KG1 (cell line): ENCODE results near the gene PXDN.
"Not testable (repeated sequence)": the region's sequence is repeated elsewhere in the genome, so short reads cannot be mapped to it uniquely, and the experiment has no call there.

Experiments used
- DNase-seq: peaks from one replicate; lab custom pipeline; 2025; lab: John Stamatoyannopoulos, UW

PXDN gene, protein sequence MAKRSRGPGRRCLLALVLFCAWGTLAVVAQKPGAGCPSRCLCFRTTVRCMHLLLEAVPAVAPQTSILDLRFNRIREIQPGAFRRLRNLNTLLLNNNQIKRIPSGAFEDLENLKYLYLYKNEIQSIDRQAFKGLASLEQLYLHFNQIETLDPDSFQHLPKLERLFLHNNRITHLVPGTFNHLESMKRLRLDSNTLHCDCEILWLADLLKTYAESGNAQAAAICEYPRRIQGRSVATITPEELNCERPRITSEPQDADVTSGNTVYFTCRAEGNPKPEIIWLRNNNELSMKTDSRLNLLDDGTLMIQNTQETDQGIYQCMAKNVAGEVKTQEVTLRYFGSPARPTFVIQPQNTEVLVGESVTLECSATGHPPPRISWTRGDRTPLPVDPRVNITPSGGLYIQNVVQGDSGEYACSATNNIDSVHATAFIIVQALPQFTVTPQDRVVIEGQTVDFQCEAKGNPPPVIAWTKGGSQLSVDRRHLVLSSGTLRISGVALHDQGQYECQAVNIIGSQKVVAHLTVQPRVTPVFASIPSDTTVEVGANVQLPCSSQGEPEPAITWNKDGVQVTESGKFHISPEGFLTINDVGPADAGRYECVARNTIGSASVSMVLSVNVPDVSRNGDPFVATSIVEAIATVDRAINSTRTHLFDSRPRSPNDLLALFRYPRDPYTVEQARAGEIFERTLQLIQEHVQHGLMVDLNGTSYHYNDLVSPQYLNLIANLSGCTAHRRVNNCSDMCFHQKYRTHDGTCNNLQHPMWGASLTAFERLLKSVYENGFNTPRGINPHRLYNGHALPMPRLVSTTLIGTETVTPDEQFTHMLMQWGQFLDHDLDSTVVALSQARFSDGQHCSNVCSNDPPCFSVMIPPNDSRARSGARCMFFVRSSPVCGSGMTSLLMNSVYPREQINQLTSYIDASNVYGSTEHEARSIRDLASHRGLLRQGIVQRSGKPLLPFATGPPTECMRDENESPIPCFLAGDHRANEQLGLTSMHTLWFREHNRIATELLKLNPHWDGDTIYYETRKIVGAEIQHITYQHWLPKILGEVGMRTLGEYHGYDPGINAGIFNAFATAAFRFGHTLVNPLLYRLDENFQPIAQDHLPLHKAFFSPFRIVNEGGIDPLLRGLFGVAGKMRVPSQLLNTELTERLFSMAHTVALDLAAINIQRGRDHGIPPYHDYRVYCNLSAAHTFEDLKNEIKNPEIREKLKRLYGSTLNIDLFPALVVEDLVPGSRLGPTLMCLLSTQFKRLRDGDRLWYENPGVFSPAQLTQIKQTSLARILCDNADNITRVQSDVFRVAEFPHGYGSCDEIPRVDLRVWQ (N-terminal part only)

DNA sequence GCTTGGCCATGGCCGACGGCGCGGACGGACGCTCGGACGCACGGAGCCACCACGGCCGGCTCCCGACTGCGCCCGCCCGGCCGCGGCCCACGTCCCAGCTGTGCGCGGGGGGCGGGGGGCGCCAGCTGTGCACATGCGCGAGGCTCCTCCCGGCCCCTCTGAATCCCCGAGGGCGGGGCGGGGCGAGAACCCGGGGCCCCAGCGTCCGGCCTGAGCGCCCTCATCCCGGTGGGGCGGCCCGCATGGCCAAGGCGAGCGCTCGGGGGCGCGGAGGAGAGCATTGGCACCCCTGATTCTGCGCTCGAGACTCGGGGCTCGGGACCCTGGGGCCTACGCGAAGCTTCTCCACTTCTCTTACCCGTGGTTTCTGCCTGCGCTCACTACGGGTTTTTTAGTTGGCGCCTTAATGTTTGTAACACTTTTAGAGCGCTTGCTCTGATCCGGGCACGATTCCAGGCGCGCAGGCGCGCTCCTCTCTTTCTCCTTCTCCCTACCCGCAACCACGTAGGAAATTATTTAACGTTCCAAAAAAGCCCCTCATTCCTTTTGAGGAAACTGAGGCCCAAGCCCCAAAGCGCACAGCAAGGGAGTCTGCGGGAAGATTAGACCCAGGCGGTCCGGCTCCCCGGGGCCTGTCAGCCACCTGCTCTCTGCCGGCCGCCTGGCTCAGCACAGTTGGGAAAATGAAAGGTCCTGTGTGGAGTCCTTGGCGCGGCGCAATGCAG lies at the start of gene PXDN:
PXDN (minus strand) TSS at position 70 of the 725 bp plus-strand sequence; CDS start at position 10, 60 bp downstream.
- no peak for DNase-seq

DNA sequence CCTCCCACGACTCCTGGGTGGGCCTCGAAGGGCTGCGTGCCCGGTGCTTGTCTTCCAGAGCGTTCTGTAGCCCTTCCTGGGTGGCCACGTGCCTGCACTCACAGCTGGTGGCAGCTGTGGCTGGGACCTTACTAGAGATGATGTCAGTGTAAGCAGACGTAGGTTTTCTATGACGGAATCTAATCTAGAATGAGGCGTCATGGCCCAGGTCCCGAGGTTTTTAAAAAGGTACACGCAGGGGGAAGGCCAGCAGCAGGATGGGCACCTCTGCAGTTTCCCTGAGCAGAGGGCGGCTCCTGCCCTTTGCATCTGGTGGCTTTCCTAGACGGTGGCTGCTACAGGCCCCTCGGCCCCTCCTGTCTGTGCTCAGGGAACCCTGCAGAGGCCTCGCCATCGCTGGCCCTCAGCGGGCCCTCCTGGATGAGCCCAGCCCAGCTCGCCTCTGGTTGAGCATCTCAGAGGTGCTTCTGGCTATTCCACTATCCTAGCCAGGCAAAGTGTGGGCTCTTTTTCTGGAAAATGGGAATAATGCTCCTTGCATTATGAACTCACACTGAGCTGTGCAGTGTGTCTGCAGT lies 49.6 kb upstream of the PXDN start:
- DNase-seq, result no peak

DNA sequence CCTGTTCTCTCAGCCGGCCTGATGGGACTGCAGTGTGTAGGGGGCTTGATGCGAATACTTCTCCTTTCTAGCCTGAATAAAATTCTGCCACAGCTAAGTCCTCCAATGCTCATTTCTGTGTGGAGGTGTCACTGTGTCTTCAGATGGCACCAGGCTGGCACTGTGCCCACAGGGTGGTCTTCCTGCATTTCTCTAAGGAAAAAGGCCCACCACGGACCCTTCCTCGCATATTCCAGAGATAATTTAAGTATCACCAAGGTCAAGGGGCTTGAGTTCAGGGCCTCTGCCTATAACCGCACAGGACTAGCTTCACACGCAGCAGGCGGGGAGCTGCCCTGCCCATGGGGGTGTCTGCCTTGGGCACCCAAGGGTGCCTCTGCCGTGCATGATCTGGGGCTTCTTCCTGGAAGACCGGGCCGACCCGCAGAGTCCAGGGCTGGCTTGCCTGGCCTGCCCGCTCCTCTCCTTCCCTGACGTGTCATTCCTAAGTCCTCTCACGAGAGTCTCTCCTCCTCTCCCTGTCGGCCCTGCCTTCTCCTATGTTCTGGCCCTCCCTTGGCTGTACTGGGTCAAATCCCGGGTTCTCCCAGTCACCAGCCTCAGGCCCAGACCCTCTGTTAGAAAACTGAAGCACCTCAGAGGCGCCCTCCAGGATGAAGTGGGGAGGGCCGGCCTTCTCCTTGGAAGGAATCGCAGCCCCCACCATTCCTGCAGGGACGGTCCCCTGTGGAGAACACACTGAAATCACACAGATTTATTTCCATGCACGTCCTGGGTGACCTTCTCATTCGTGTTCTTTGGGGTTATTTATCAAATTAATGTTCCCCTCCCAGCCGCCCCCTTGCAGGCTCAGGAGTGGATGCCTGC lies 48.9 kb upstream of the PXDN start:
- no peak for DNase-seq

DNA sequence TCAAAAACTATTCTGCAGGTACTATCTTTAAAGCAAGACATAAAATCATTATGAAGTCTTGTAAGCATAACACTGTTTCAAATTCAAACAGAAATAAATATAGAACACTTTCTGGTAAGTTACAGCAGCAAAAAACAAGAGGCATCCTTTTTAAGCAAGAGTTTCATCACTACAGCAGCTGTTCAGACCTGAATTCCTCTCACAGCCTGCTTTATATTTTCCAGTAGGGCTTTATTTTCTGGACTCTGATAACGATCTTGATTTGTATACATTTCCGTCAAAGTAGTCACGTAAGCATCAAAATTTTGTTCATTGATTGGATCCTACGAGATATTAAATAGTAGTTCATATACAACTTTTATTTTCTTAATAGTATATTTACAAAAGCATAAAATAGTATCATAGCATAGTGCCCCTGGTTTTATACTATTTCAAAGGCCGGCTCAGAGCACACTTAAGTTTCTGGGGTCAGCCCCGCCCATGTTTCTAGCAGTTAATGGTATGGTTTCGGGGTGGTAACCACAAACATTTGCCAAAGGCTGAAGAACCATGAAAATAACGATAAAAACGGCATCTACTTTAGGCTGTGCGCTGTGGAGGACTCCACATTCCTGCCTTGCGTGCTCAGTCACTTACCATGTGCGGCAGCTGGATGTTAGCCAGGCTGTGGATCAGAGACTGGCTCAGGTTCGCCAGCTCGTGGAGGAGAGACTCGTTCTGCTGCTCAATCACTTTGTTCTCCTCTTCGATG lies 47.5 kb upstream of the PXDN start:
- no peak for DNase-seq

DNA sequence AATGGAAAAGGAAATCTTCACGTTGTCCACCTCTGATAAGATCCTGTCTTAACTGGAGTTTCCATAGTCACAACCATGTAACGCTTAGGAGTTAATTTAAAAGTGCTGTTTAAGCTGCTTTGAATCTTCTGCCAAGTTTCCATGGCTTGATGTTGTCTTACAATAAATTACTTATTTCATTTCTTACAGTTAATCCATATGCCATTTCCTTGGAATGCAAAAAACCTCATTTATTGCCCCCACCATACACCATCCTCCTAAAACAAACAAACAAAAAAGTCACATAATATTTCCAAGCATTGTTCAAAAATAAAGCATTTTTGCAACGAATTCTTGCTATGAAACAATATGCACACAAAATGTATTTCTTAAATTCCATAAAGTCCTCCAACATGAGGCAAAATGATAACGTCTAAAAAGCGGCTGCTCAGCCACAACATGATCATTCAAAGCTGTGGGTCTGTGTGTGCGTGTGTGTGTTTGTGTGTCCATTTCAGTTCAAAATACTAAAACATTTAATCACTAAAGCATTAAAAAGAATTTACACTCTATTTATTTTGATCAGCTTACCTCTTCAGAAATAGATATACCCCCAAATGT lies 46.8 kb upstream of the PXDN start:
- DNase-seq, result no peak

DNA sequence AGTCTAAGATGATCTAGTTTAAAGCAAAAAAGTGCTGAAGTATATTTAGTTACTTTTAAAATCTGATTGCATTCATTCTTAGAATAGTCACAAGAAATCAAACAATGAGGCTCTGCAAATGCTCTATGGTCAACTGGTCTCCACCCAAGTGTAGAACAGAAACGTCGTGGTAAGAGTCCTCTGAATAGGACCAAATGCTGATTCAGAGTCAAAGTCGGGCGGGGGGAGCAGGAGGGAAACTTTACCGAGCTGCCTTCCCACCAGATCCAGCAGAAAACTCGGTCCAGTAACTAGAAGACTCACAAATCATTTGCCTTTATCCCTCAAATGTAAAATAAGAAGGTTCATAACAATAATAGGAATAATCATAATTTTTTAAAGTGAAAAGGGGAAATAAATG lies 46.2 kb upstream of the PXDN start:
- no peak for DNase-seq

DNA sequence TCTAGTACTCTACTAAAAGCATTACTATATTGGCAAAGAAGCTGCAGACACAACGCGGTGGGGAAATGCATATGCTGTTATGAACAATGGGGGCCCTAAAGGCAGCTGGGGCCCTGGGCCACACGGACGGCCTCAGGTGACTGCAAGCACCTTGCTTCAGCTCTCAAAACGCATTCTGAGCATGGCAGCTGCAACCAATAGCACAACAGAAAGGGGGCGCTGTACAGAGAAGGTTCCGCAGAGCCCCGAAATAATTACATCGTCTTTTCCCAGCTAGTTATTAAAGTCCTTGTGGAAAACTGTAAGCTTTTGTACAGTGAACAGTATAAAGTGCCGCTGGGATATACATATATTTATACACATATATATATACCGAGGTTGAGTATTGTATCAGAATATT lies 45.3 kb upstream of the PXDN start:
- DNase-seq, result no peak

DNA sequence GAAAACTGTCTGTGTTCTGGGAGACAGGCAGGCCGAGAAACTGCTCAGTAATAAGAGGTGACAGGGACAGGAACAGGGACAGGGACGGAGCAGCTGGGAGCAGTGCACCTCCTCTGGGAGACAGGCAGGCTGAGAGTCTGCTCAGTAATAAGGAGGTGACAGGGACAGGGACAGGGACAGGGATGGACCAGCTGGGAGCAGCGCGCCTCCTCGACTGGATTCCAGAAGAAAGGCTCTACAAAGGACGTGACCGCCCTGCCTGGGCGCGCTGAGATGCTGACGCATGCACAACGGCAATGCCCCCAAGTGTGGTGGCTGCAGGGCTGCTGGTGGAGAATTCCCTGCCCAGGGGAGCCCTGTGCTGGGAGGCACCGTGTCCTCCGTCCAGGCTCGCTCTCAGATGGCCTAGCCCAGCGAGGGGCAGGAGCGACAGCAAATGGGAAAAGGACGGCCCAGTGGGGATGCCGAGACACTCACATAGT lies 44.2 kb upstream of the PXDN start:
- no peak for DNase-seq

DNA sequence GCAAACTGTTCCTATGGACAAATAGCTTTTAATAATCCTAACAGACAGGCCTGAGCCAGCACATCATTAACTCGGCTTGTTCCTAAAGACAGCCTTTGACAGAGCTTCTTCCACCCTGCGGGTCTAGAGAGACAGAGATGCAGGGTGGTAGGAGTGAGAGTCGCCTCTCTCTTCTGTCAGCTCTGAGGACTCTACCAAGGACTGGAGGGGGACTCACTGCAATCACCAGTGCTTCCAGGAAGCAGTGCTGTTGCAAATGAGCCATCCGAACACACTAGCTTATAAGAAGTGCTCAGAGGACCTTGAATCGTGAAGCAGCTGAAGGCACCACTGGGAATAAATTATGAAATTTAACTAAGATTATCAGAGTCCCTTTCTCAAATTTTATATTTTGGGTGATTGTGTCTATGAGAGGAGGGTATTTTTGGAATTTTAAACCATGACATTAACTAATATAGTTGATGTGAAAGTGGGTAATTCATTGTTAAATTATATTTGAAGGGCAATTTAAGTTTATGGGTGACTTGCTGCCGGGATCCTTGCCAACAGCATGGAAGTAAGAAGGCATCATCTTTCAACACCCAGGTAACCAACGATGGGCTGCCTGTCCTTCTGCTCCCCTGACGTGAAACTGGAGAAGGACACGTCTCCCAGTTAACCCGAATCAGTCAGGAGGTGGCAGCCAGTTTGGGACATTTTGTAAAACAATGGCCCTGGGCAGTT lies 43.6 kb upstream of the PXDN start:
- DNase-seq, result no peak

DNA sequence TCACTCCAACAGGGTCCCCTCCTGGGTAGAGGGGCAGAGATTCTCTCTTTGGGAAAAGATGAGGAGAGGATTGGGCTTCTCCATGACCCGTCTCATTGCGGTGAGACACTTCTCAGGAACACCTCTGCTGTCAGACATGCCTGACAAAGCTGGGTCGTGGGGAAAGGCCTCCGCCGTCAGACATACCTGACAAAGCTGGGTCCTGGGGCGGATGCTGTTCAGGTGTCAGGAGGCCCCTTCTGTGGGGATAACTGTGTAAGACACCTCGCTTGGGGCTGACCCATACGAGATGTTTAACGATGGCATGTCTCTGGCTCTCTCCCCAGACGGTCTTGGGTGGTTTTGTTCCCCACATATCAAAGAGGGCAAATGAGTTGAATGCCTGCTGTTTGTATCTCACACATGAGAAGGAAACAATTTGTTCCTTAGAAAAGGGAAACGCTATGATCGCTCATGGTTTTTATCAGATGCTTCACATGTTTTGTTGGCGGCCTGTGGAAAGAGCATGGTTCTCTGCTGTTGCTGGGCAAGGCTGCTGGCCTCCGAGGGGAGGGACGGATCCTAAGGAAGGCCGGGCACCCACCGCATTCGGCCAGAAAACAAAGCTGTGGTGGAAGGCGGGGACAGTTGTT lies 40.8 kb upstream of the PXDN start:
- no peak for DNase-seq

DNA sequence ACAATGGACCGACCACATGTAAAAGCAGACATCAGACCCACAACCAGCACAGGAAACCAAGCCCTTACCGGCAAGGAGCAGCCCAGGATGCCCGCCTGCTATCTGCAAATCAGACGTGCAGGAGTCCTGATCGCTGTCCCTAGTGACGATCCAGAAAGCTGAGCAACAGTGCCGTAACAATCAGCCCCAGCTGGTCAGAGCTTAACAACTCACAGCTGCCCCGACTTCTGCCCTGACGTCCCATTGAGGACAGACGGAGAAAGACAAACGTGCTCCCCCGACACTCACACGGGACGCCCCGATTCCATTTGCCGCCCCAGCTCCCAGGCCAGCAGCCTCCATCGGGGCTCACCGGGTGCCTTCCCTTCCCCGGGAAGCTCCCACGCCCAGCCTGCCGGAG lies 39.8 kb upstream of the PXDN start:
- DNase-seq, result no peak

DNA sequence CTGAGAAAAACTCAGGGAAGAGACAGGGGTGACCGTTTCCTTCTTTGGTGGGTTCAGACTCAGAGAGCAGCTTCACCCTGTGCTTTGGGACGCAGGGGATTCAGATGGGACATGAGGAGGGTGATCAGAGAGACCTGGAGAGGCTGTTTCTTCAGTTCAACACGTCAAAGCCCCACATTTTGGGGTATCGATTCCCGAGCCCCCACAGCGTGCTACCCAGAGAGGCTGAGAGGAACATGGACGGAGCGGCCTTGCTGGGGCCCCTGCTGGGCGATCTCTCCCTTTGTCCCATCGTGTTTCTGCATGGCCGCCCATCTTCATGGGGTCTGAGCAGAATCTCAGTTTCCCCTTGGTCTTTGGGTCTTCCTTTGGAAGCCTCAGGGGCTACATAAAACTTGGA lies 38.2 kb upstream of the PXDN start:
- no peak for DNase-seq

DNA sequence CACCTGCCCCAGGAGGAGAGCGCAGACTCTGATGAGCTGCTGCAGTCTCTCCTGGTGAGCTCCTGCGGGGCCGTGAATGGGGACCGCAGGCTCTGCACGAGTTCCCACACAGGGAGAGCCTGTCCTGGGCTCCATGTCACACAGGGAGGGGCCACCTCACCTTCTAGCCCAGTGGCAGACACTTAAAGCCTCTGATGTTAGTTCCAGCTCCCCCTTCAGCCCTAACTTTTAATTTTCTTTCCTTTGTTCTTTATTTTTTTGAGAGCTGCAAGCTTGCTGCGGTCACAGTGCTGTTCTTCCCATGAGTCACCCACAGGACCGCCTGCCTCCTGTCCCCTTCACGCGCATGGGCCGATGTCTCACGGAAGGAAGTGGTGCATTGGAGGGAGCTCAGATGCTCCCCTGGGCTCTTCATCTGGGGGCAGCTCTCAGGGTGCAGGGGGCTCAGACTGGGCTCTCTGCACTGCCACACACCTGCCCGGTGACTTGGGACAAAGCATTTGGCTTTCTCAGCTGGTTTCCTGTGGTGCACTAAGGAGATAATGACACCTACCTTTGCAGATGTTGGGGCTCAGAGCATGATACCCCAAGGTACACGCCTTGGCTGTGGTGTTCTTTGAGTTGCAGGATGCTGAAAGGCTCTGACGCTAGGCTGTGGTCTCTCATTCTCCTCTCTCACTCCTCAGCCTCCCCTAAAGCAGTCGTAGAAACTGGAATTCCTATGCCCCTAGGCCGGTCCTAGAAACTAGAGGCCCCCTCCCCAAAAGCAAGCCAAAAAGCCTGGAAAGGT lies 37.2 kb upstream of the PXDN start:
- no peak for DNase-seq

DNA sequence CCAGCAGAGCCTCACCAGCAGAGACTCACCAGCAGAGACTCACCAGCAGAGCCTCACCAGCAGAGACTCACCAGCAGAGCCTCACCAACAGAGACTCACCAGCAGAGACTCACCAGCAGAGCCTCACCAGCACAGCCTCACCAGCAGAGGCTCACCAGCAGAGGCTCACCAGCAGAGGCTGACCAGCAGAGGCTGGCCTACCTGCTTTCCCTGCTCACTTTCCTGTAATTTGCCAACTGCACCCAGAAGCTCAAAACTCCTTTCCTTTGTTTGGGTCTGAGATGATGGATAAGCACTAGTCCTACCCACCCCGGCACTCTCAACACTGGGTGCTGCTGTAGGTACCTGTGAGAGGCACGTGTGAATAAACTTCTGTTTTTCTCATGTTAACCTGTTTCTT lies 36.4 kb upstream of the PXDN start:
- DNase-seq, result no peak

DNA sequence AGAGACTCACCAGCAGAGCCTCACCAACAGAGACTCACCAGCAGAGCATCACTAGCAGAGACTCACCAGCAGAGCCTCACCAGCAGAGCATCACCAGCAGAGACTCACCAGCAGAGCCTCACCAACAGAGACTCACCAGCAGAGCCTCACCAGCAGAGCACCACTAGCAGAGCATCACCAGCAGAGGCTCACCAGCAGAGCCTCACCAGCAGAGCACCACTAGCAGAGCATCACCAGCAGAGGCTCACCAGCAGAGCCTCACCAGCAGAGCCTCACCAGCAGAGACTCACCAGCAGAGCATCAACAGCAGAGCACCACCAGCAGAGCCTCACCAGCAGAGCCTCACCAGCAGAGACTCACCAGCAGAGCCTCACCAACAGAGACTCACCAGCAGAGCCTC lies 35.7 kb upstream of the PXDN start:
- not testable (repeated sequence) for DNase-seq

DNA sequence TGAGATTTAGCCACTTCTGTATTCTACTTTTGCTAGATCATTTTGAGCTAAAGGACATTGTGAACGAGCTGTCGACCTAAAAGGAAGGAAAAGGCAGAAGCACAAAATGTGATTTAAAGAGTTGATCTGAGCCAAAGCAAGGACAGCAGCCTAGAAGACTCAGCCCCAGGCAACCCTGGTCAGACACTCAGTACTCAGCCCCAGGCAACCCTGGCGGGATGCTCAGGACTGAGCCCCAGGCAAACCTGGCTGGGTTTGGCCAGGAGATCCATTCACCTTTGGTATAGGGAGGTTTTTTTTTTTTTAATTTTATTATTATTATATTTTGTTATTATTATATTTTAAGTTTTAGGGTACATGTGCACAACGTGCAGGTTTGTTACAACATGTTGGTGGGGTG lies 34.3 kb upstream of the PXDN start:
- no peak for DNase-seq

DNA sequence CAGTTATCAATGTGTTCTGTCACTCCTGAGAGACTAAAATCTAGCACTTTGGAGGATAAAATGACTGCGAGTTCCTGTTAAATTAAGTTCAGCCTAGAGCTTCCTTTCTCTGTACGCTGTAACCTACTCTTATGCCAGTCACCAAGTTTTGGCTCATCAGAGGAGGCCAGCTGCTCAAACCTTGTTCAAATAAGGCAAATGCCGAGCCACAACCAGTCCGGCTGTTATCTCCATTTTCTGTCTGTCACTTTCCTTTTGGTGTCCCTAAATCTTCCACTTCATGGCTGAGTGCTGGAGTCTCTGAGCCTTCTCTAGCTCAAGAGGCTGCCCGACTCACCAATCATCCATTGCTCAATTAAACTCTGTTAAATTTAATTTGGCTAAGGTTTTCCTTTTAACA lies 33.5 kb upstream of the PXDN start:
- DNase-seq, result no peak
